Measurements from ENCODE around the gene MED14.

DNA sequence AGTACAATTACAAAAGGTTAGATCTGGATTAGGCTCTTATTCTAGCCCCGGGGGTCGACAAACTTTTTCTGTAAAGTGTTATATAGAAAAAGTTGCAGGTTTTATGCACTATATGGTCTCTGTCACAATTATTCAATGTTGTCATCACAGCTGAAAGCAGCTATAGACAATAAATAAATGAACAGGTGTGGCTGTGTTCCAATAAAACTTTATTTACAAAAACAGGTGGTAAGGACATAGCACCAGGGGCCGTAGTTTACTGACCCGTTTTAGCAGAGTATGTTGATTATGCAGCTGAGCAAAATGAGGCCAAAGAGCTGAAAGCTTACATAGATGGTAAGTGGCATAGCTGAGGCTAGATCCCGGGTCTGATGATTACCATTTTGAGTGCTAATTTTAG lies 75.0 kb downstream of the MED14 start:
- TF ChIP-seq CTCF (IDR thresholded peaks at IDR 0.05) (no peak), POLR2A (IDR thresholded peaks at IDR 0.05) (no peak), POLR2AphosphoS5 (IDR thresholded peaks at IDR 0.05) (no peak), EP300 (IDR thresholded peaks at IDR 0.05) (no peak)
